Measurements from ENCODE around the gene ZNF74.

ZNF74 gene

GRCh38 chr22:20434264-20434751, 40.4 kb downstream of the ZNF74 start:
- no peak for DNase-seq

- no peak for DNase-seq
Observed at GRCh38 chr22:20434773-20435172, 40.8 kb downstream of the ZNF74 start.

GRCh38 chr22:20435436-20436306, 41.7 kb downstream of the ZNF74 start:
- no peak for DNase-seq

- peak; percentile 74 for DNase-seq
Observed at GRCh38 chr22:20436307-20436767, 42.4 kb downstream of the ZNF74 start.

- DNase-seq = no peak
Observed at GRCh38 chr22:20436768-20437612, 43.0 kb downstream of the ZNF74 start.

- DNase-seq = peak; percentile 75
Observed at GRCh38 chr22:20437613-20438426, 43.9 kb downstream of the ZNF74 start, which contains the start of gene SCARF2. SCARF2 (minus strand) TSS chr22:20437825; CDS start chr22:20437754, 71 bp downstream.

- DNase-seq = no peak
Observed at GRCh38 chr22:20438427-20438677, 44.4 kb downstream of the ZNF74 start.

- no peak for DNase-seq
Observed at GRCh38 chr22:20438678-20439492, 44.9 kb downstream of the ZNF74 start.

- no peak for DNase-seq
Observed at GRCh38 chr22:20439556-20439927, 45.6 kb downstream of the ZNF74 start.

GRCh38 chr22:20439928-20440575, 46.1 kb downstream of the ZNF74 start:
- DNase-seq = no peak

GRCh38 chr22:20440637-20441591, 47.0 kb downstream of the ZNF74 start:
- no peak for DNase-seq

- DNase-seq = no peak
Observed at GRCh38 chr22:20441631-20442484, 47.9 kb downstream of the ZNF74 start.

GRCh38 chr22:20442485-20443284, 48.7 kb downstream of the ZNF74 start:
- no peak for DNase-seq

GRCh38 chr22:20444325-20444724, 50.4 kb downstream of the ZNF74 start:
- DNase-seq = no peak

- no peak for DNase-seq
Observed at GRCh38 chr22:20446383-20446970, 52.5 kb downstream of the ZNF74 start.

GRCh38 chr22:20448630-20449029, 54.7 kb downstream of the ZNF74 start:
- DNase-seq = peak; percentile 54

- no peak for DNase-seq
Observed at GRCh38 chr22:20449819-20450550, 56.0 kb downstream of the ZNF74 start.

Data from fibroblast of skin of back (primary cell).